ENCODE results near the gene PURA.

Gene PURA

GRCh38 chr5:140113699-140114263, at the start of gene PURA:
TSS of gene PURA (plus strand) at chr5:140114109. CDS start at chr5:140114182, 73 bp downstream.
- peak; percentile 81 to 96 (median 91) for DNase-seq
- intact Hi-C loops (cut with DNase I) = loop anchor here (5.0 kb wide), 1 partner anchor 71 kb away; the partner anchor contains the start of gene NRG2

- intact Hi-C loops (cut with DNase I) = loop anchor here (2.0 to 5.0 kb wide), 2 partner anchors 34 to 84 kb away; no protein-coding TSS in a partner anchor
- DNase-seq = peak in 3 of 42 donors; percentile 2 to 8 (median 7)
Observed at GRCh38 chr5:140072812-140073211, 41.1 kb upstream of the PURA start.

- intact Hi-C loops (cut with DNase I) = loop anchor here (2.0 to 5.0 kb wide), 2 partner anchors 34 to 84 kb away; no protein-coding TSS in a partner anchor
- no peak for DNase-seq
Observed at GRCh38 chr5:140073296-140073695, 40.6 kb upstream of the PURA start.

- intact Hi-C loops (cut with DNase I) = no loop called here
- DNase-seq = no peak
Observed at GRCh38 chr5:140075371-140075770, 38.5 kb upstream of the PURA start.

GRCh38 chr5:140076142-140076541, 37.8 kb upstream of the PURA start:
- intact Hi-C loops (cut with DNase I) = no loop called here
- DNase-seq = no peak

- intact Hi-C loops (cut with DNase I) = no loop called here
- DNase-seq = no peak
Observed at GRCh38 chr5:140076788-140077187, 37.1 kb upstream of the PURA start.

- DNase-seq = no peak
Observed at GRCh38 chr5:140083120-140083519, 30.8 kb upstream of the PURA start.

GRCh38 chr5:140083650-140084049, 30.3 kb upstream of the PURA start:
- intact Hi-C loops (cut with DNase I) = no loop called here
- no peak for DNase-seq

More at GRCh38 chr5:140083120-140083519, 30.8 kb upstream of the PURA start:
- intact Hi-C loops (cut with DNase I) = no loop called here

- intact Hi-C loops (cut with DNase I) = no loop called here
- DNase-seq = peak in 26 of 42 donors; percentile 1 to 53 (median 19)
Observed at GRCh38 chr5:140084541-140084940, 29.4 kb upstream of the PURA start.

- DNase-seq = no peak
- intact Hi-C loops (cut with DNase I) = no loop called here
Observed at GRCh38 chr5:140090251-140090650, 23.7 kb upstream of the PURA start.

- DNase-seq = no peak
- intact Hi-C loops (cut with DNase I) = no loop called here
Observed at GRCh38 chr5:140093179-140093578, 20.7 kb upstream of the PURA start.

GRCh38 chr5:140093866-140094265, 20.0 kb upstream of the PURA start:
- DNase-seq = no peak
- intact Hi-C loops (cut with DNase I) = no loop called here

- no peak for DNase-seq
- intact Hi-C loops (cut with DNase I) = no loop called here
Observed at GRCh38 chr5:140094889-140095288, 19.0 kb upstream of the PURA start.

- intact Hi-C loops (cut with DNase I) = no loop called here
Observed at GRCh38 chr5:140101179-140101578, 12.7 kb upstream of the PURA start.

GRCh38 chr5:140103154-140103553, 10.8 kb upstream of the PURA start:
- DNase-seq = no peak

More at GRCh38 chr5:140101179-140101578, 12.7 kb upstream of the PURA start:
- DNase-seq = no peak

GRCh38 chr5:140104100-140104499, 9.8 kb upstream of the PURA start:
- intact Hi-C loops (cut with DNase I) = no loop called here
- DNase-seq = no peak

More at GRCh38 chr5:140103154-140103553, 10.8 kb upstream of the PURA start:
- intact Hi-C loops (cut with DNase I) = no loop called here

- no peak for DNase-seq
- intact Hi-C loops (cut with DNase I) = loop anchor here (5.0 kb wide), 2 partner anchors 34 to 51 kb away; no protein-coding TSS in a partner anchor
Observed at GRCh38 chr5:140106101-140106500, 7.8 kb upstream of the PURA start.

- intact Hi-C loops (cut with DNase I) = loop anchor here (5.0 kb wide), 2 partner anchors 35 to 50 kb away; no protein-coding TSS in a partner anchor
Observed at GRCh38 chr5:140106805-140107311, 7.1 kb upstream of the PURA start.

GRCh38 chr5:140107312-140108092, 6.4 kb upstream of the PURA start:
- DNase-seq = peak; percentile 83 to 97 (median 94)
- intact Hi-C loops (cut with DNase I) = loop anchor here (5.0 kb wide), 2 partner anchors 35 to 50 kb away; no protein-coding TSS in a partner anchor

More at GRCh38 chr5:140106805-140107311, 7.1 kb upstream of the PURA start:
- DNase-seq = peak in 3 of 42 donors; percentile 4 to 12 (median 8)
